Neural progenitor cell (in vitro differentiated cells): ENCODE measurements around the gene C14orf93.
A peak's percentile ranks its signal among the peaks of the same experiment; 100 is the strongest.

ENCODE experiments used
- EZH2phosphoT487 ChIP-seq: fragments of 200-600 bp; sonication (generic); IDR thresholded peaks from 2 replicates; pipeline ENCODE4 v1.6.1; 2017; ENCODE audit warnings: antibody characterized with exemption
- TF ChIP-seq, protein P1 (sequence below): fragments of 200-600 bp; sonication (generic); IDR thresholded peaks from 2 replicates; pipeline ENCODE4 v1.5.1; 2017; ENCODE audit warnings: antibody characterized with exemption, mild to moderate bottlenecking

GRCh38 chr14:22973217-22974032 is 36.5 kb downstream of the C14orf93 start:
- TF ChIP-seq, protein P1, sequence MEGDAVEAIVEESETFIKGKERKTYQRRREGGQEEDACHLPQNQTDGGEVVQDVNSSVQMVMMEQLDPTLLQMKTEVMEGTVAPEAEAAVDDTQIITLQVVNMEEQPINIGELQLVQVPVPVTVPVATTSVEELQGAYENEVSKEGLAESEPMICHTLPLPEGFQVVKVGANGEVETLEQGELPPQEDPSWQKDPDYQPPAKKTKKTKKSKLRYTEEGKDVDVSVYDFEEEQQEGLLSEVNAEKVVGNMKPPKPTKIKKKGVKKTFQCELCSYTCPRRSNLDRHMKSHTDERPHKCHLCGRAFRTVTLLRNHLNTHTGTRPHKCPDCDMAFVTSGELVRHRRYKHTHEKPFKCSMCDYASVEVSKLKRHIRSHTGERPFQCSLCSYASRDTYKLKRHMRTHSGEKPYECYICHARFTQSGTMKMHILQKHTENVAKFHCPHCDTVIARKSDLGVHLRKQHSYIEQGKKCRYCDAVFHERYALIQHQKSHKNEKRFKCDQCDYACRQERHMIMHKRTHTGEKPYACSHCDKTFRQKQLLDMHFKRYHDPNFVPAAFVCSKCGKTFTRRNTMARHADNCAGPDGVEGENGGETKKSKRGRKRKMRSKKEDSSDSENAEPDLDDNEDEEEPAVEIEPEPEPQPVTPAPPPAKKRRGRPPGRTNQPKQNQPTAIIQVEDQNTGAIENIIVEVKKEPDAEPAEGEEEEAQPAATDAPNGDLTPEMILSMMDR = peak; percentile 75
- no peak for TF ChIP-seq EZH2phosphoT487
